Measurements from ENCODE around the gene ATP1B3. TPM values are rescaled to one million over a fixed set of nuclear protein-coding genes. Genes with fewer than 3 reads are reported as not detected.

The ATP1B3 gene
- total and polyA plus RNA-seq, 9 of the 15 experiments (the other 6 are each of a cell fraction or from before 2014, with no cell fraction given): 48.3 to 202 (median 123) TPM

GRCh38 chr3:141849056-141849815, 27.2 kb upstream of the ATP1B3 start (continued):
- TF ChIP-seq ZKSCAN8 (CRISPR knock-in tag; IDR thresholded peaks at IDR 0.05): peak; percentile 78
- TF ChIP-seq MTA3 (IDR thresholded peaks at IDR 0.05; ENCODE audit: borderline replicate concordance): peak; percentile 82; the same call in 1 of the 2 replicates
- TF ChIP-seq ZNF780A (CRISPR knock-in tag; IDR thresholded peaks at IDR 0.05): no peak
- peak; percentile 70 for TF ChIP-seq CEBPB (tag; IDR thresholded peaks at IDR 0.05)
- TF ChIP-seq TEAD1 (CRISPR knock-in tag; IDR thresholded peaks at IDR 0.05): peak in 1 of 2 experiments; percentile 65; a peak in 1 of 4 replicates
- peak; percentile 97 for TF ChIP-seq PHB2 (IDR thresholded peaks at IDR 0.05; ENCODE audit: low read depth)
- TF ChIP-seq TAF1 (IDR thresholded peaks at IDR 0.05; ENCODE audit: control insufficient read depth, extremely low read depth, insufficient read depth, low read length, severe bottlenecking): peak; percentile 34
- peak; percentile 75; the same call in 1 of the 2 replicates for TF ChIP-seq ERF (CRISPR knock-in tag; IDR thresholded peaks at IDR 0.05)
- TF ChIP-seq ADNP (tag; IDR thresholded peaks at IDR 0.05): peak; percentile 64
- no peak for TF ChIP-seq MTF1 (CRISPR knock-in tag; IDR thresholded peaks at IDR 0.05; ENCODE audit: borderline replicate concordance)
- TF ChIP-seq ZBTB40 (IDR thresholded peaks at IDR 0.05): 0 out of 2 replicates have a peak, but pooled peaks have one; percentile 30
- no peak for TF ChIP-seq ZBTB40 (CRISPR knock-in tag; IDR thresholded peaks at IDR 0.05)
- TF ChIP-seq ZNF639 (CRISPR knock-in tag; conservative IDR thresholded peaks at IDR 0.05 in 1 of 2, IDR thresholded peaks at IDR 0.05 in 1 of 2): peak in 1 of 2 experiments; percentile 65; a peak in 2 of 4 replicates
- TF ChIP-seq HDAC2 (IDR thresholded peaks at IDR 0.05): peak; percentile 98
- TF ChIP-seq ELF1 (tag; IDR thresholded peaks at IDR 0.05): peak; percentile 56
- TF ChIP-seq SMAD4 (CRISPR knock-in tag; conservative IDR thresholded peaks at IDR 0.05): peak; percentile 89
- no peak for TF ChIP-seq RAD51 (IDR thresholded peaks at IDR 0.05; ENCODE audit: borderline replicate concordance, low read depth)
